Mesenteric fat pad (tissue), 1 donor: ENCODE measurements around the gene STAG3. TPM values are rescaled to one million over a fixed set of nuclear protein-coding genes. Genes with fewer than 3 reads are reported as not detected.
"Not testable (repeated sequence)": the region's sequence is repeated elsewhere in the genome, so short reads cannot be mapped to it uniquely, and the experiment has no call there.

Experiments
- DNase-seq: peaks from one replicate; pipeline ENCODE4 v3.0.0-alpha.2; 2020; ENCODE audit warnings: low spot score
- total RNA-seq: library from RNA; stranded (reverse); fragmentation: NEBNext Ultra II Directional; extraction: Animal tissue kit (Norgen Biotek cat#: 25700); gene quantifications from one replicate; pipeline ENCODE4 v1.2.1, GENCODE V29; 2021
- donor health status: DM: yes; HTN: yes; CAD: no.

Gene STAG3
- total RNA-seq, 1 donor from 2014 or later = 0.45 TPM

- peak; percentile 74 for DNase-seq
These were observed 3.8 kb upstream of the STAG3 start for GRCh38 chr7:100173806-100174495.

DNA sequence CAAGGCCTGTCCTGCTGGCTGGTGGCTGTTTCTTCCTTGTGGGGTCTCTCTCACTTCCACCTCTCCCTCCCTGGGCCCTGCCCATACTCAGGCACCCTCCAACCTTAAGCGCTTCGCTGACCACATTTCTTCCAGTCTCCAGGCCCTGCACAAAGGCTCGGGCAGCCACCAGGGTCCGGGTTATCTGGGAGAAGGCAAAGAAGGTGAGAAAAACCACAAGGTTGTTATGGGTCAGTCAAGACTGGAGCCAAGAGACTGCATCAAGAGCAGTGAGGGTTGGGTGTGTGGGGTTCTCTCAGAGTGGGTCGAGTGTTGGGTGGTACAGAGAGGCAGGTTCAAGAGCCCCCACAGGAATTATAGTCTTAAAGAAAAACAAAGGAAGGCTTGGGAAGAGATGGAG is 3.1 kb upstream of the STAG3 start:
- peak; percentile 20 for DNase-seq

- peak; percentile 76 for DNase-seq
These were observed 2.3 kb upstream of the STAG3 start for GRCh38 chr7:100175296-100175935.

DNA sequence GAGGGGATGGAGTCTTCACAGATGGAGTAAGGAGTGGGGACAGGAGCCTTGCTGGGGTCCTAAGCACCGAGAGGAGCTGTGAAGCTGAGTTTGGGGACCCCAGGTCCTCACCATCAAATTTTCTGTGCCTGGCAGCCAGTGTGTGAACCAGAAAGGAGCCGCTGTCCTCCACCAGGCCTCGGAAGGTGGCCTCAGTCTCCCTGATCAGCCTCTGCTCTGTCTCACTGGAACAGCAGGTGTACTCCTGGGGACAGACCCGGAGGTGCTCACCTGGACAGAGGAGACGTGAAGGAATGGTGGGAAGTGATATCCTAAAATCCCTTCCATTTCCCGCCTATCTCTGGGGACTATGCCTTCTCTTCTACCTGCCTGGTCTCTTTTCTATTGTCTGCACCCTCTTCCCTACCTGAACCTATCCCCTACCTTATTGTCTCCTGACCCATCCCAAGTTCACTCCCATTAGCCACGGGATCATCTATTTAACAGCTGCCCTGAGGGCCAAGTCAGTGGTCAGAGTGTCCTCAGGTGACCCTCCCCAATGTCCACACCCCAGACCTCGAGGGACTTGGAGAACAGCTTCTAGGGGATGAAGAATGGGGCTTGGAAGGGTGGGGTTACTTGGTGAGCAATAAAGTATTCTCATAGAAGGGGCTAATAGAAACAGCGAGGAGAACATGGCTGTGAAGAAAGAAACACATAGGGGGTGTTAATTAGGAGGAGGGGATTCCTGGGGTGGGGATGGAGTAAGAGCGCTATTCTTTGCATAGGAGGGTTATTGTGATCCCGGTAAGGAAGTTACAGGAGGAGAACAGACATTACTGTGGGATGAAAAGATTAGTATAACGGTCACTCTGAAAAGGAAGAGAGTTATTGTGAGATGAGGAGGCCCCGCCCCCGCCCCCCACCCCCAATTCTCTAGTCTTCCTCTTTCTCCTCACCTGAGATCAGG is 1.3 kb upstream of the STAG3 start:
- DNase-seq = peak; percentile 69

GRCh38 chr7:100180084-100180483 is 2.4 kb downstream of the STAG3 start:
- DNase-seq = not testable (repeated sequence)

GRCh38 chr7:100182616-100183015 is 4.9 kb downstream of the STAG3 start:
- DNase-seq = not testable (repeated sequence)

DNA sequence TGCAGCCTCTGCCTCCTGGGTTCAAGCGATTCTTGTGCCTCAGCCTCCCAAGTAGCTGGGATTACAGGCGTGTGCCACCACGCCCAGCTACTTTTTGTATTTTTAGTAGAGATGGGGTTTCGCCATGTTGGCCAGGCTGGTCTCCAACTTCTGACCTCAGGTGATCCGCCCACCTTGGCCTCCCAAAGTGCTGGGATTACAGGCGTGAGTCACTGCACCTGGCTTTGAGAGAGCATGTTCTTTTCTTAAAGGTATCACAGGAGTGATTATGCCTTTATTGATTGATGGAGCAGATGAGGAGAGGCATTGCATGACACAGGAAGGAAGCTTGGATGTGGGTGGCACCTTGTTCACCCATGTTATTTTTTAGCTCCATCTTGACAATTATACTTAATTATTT is 5.4 kb downstream of the STAG3 start:
- DNase-seq = peak; percentile 14

DNA sequence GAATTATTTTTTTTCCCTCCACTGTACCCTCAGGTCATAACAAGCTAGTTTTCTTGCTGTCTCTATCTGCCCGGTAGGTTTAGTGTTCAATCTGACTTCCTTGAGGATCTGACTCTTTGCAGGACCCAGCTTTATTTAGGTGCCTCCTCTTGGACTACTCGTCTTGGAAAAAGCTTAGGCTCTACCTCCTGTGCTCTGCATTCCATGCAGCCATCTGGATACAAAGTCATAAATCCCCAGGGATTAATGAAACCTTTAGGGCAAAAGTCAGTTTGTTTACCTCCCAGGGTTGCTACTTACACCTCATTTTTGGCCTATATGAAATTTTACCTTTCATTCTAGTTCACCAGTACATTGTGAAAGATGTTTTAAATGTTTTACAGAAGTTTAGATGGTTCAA is 8.0 kb downstream of the STAG3 start:
- DNase-seq = no peak

DNA sequence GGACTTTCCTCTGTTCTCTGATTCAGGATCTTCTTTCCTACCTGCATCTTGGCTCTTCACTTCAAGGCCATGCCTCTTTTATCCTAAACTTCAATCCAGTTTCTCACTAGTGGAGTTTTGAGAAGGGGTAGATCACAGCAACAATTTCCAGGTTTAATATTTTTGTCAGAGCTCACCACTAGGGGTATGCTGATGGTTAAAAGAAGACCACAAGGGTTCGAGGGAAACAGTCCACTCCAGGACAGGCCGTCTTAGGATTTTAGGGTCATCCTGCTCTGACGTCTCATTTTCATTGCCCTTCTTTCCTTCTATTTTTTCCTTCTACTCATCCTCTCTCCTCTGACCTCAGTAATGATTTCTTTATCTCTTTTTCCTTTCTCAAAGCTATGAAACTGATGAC is 11.3 kb downstream of the STAG3 start:
- no peak for DNase-seq

DNA sequence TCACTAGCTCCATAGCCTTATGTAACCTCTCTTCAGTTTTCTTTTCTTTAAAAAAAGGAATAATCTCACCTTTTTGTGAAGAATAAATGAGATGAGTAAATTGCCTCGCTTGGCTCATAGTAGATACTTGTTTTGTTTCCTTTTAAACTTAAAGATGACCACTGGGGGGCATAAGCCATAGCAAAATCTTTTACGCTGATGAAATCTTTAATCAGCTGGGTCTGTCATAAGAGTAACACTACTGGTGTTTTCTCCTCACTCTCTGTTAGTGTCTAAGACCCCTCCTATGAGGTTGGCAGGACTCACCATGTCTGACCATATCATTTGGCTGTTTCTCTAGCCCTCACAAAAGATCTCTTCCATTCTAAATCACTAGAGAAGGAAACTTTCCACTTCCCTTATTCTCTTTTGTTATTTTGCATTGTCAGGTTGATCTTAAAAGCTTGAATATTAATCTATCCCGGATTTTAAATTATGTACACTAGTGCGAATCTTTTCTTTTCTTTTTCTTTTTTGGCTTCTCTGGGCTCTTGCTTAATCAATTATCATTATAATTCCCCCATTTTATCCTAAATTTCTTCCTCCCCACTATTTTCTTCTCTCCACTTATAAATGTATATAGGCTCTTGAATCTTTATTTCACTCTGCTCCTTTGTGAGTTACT is 12.5 kb downstream of the STAG3 start:
- DNase-seq = no peak

DNA sequence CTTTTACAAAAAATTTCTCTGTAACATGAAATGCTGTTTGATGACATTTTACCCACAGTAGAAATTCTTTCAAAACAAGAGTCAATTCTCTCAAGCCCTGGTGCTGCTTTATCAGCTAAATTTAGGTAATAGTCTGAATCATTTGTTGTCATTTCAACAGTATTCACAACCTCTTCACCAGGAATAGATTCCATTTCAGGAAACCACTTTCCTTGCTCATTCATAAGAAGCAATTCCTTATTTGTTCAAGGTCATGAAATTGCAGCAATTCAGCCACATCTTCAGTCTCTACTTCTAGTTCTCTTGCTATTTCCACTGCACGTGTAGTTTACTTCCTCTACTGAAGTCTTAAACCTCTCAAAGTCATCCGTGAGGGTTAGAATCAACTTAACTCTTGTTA is 14.1 kb downstream of the STAG3 start:
- DNase-seq = no peak

- DNase-seq = not testable (repeated sequence)
These were observed 14.7 kb downstream of the STAG3 start for GRCh38 chr7:100192281-100192862.

DNA sequence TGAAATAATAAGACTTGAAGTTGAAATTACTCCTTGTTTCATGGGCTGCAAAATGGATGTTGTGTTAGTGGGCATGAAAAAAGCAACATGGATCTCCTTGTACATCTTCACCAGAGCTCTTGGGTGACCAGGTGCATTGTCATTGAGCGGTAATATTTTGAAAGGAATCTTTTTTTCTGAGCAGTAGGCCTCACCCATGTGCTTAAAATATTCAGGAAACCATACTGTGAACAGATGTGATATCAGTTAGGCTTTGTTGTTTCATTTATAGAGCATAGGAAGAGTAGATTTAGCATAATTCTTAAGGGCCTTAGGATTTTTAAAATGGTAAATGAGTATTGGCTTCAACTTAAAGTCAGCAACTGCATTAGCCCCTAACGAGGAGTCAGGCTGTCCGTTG is 15.3 kb downstream of the STAG3 start:
- no peak for DNase-seq

DNA sequence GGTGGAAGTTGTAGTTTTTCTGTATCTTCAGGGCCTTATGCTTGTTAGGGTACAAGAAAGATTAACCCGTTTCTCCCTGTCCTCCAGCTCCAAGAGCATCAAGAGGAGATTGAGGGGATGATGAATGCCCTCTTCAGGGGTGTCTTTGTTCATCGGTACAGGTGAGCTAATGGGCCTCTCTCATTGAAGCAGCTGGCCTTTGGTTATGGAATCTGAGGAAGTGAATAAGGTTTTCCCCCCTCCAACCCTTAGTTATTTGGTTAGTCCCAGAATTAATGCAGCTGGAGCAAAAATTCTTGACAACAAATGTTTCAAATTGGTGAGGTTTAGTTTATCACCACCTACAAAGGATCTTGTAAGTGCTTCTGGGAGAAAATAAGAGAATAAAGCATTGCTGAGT is 17.5 kb downstream of the STAG3 start:
- no peak for DNase-seq

DNA sequence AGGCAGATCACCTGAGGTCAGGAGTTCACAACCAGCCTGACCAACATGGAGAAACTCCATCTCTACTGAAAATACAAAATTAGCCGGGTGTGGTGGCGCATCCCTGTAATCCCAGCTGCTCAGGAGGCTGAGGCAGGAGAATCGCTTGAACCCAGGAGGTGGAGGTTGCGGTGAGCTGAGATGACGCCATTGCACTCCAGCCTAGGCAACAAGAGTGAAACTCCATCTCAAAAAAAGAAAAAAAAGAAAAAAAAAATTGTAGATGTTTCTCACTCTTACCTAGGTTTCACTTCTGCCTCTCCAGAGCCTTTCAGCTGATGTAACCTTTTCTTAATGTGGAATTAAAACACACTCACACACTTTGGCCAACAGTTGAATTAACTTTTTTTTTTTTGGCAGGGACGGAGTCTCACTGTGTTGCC is 18.2 kb downstream of the STAG3 start:
- not testable (repeated sequence) for DNase-seq

GRCh38 chr7:100198266-100198665 is 20.5 kb downstream of the STAG3 start:
- DNase-seq = no peak

DNA sequence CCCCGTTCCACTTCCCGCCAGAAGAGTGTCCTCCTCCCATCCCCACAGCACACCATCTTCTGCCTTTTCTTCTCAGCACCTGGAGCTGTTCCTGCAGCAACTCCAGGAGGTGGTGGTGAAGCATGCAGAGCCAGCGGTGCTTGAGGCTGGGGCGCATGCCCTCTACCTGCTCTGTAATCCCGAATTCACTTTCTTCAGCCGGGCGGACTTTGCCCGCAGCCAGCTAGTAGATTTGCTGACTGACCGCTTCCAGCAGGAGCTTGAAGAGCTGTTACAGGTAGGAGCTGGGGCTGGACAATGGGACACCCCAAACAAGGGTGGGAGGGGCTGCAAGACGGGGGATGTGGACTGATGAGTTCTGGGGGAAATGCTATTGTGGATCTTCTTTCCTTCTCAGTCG is 23.0 kb downstream of the STAG3 start:
- DNase-seq = no peak

GRCh38 chr7:100204454-100204853 is 26.7 kb downstream of the STAG3 start:
- DNase-seq = no peak

DNA sequence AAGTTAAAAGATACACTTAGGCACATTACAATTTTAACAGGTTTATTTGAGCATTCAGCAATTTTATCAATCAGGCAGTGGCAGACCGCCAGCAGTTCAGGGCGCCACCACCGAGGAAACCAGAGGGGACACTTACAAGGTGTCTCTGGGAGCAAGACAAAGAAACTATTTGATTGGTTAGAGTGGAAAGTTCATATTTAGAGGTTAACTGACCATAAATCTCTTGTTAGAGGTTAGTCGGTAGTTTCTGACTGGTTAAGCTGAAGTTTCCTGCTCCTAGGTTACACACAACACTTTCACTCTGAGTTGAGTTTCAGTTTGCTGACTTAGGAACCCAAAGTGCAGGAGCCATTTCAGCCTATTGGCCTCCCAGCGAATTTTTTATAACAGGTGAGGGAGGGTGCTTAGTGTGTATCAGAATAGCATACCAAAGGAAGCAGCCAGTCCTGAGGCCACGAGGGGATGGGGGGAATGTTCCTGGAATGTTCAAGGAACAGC is 31.2 kb downstream of the STAG3 start:
- no peak for DNase-seq

- DNase-seq = no peak
These were observed 31.8 kb downstream of the STAG3 start for GRCh38 chr7:100209493-100209892.

- DNase-seq = no peak
These were observed 33.1 kb downstream of the STAG3 start for GRCh38 chr7:100210805-100211204.
